Measurements from ENCODE around the gene CHRM5.
"Not testable (repeated sequence)": the region's sequence is repeated elsewhere in the genome, so short reads cannot be mapped to it uniquely, and the experiment has no call there.

Gene CHRM5

DNA sequence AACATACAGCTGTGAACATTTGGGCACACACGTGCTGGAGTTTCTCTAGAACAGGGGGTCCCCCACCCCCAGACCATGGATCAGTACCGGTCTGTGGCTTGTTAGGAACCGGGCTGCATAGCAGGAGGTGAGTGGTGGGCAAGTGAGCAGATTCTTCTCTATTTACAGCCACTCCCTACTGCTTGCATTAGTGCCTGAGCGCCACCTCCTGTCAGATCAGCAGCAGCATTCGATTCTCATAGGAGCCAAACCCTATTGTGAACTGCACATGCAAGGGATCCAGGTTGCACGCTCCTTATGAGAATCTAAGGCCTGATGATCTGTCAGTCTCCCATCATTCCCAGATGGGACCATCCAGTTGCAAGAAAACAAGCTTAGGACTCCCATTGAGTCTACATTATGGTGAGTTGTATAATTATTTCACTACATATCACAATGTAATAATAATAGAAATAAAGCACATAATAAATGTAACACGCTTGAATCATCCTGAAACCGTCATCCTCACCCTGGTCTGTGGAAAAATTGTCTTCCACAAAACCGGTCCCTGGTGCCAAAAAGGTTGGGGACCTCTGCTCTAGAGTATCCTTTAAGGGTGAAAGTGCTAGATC lies 25.8 kb downstream of the CHRM5 start:
- peak; percentile 28 for DNase-seq

- not testable (repeated sequence) for DNase-seq
Observed at GRCh38 chr15:33995666-33996065, 27.4 kb downstream of the CHRM5 start.

DNA sequence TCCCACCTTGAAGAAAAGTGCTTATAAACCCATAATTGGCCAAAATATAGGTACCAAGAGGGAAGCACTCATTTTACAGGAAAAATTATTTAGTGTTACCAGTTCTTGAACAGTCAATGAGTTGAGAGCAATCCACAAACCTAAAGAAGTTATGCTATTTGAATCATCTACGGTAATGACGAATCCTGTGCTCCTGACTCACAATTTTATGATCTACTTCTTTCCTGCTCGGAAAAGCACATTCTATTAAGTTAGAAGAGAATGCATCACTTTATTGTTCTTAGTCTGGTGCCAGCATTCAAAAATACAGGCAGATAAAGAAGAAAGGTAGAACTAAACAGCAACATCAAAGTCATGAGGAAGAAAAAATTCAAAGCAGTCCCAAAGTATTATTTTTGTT lies 33.2 kb downstream of the CHRM5 start:
- DNase-seq = peak; percentile 24

GRCh38 chr15:34006381-34006780 lies 38.1 kb downstream of the CHRM5 start:
- no peak for DNase-seq

- DNase-seq = no peak
Observed at GRCh38 chr15:34009656-34010055, 41.4 kb downstream of the CHRM5 start.

DNA sequence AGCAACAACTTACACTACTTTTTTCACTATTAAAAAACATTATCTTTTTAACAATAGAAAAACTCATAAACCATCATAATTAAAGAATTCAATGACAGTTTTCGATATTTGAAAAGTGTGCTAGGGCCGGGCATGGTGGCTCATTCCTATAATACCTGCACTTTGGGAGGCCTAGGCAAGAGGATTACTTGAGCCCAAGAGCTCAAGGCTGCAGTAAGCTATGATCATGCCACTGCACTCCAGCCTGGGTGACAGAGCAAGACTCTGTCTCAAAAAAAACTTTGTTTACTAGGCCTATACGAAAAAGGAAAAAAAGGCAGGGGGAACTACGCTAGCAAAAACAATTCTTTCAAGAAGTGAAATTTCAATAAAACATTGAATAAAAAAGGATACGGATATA lies 42.6 kb downstream of the CHRM5 start:
- no peak for DNase-seq

DNA sequence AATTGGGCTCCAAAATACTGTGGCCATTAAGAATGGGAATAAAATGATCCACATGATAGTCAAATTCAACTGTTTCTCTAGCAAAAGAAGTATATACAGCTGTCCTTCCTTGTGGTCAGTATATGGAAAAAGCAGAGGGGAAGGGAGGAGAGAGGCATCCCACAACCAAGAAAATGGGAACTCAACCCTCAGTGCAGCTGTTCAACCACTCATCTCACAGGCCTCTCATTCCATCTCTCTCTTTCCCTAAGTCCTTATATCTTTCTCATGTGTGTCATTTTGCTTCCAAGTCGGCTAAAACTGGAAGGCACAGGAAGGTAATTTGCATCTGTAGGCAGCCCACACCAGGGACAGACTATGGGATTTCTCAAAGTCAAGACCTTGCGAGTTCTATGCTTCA lies 43.2 kb downstream of the CHRM5 start:
- DNase-seq = peak; percentile 12

DNA sequence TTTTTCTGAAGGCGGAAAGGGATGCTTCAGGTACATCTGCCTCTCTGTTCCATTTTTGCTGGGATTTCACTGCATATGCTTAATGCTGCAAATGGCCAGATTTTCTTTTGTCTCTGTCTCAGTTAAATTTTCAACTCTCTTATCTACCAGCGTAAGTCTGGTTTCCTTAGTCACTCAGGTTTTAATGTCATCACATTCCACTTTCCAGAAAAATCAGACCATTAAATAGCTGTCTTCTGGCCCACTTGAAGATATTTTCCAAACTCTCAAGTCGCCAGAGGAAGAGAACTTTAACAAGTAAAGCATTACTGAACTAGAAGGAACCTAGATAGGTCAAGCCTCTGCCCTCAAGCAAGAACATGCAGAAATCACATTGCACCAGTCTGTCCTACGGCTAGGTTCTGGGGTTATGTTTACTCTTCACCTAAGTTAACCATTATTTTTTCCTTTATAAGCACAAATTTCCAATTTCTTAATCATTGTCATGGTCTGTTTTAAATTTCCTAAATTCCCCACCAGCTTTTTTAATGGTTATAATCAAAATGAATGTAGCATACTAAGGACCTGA lies 44.2 kb downstream of the CHRM5 start:
- no peak for DNase-seq

- no peak for DNase-seq
Observed at GRCh38 chr15:34013746-34014145, 45.4 kb downstream of the CHRM5 start.

DNA sequence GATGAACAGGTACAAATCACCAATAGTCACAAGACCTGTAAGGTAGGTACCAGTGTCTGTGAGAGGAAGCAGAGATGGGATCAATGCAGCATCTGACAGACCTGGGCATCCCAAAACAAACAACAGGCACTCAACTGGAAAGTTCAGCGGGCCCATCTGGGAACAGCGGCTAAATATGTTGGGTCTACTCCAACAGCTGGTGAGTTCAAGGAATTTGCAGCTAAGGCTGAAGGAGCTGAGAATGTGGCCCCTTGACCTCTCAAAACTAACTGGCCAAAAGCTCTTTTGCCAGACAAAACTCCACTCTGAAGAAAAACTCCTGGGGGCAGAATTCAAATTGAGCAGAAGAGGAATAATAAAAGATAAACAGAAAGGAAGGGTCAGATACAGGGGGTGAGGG lies 46.3 kb downstream of the CHRM5 start:
- peak; percentile 8 for DNase-seq

- no peak for DNase-seq
Observed at GRCh38 chr15:34018021-34018645, 49.8 kb downstream of the CHRM5 start.

DNA sequence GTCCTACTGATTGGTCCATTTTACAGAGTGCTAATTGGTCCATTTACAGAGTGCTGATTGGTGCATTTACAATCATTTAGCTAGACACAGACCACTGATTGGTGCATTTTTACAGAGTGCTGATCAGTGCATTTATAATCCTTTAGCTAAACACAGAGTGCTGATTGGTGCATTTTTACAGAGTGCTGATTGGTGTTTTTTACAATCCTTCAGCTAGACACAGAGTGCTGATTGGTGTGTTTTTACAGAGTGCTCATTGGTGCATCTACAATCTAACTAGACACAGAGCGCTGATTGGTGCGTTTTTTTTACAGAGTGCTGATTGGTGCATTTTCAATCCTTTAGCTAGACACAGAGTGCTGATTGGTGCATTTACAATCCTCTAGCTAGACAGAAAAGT lies 50.4 kb downstream of the CHRM5 start:
- DNase-seq = not testable (repeated sequence)

GRCh38 chr15:34019369-34019990 lies 51.2 kb downstream of the CHRM5 start:
- DNase-seq = no peak

- peak; percentile 17 for DNase-seq
Observed at GRCh38 chr15:34023907-34024306, 55.6 kb downstream of the CHRM5 start.

DNA sequence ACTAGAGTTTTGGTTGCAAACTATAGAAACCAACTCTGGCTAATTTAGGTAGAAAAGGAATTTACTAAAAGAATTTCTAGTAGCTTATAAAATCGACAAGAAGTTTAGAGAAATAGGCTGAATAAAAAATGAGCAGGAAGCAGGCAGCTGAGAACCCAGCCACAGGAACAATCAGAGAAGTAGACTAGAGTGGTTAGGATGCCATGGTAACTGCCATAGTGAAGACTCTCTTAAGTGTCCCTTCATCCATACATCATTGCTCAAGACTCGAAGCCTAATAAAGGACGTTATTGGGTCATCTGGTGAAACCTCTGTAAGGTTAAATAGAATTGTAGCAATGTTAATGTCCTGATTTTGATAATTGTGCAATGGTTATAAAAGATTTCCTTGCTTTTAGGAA lies 57.0 kb downstream of the CHRM5 start:
- DNase-seq = no peak

- no peak for DNase-seq
Observed at GRCh38 chr15:34027606-34028005, 59.3 kb downstream of the CHRM5 start.

DNA sequence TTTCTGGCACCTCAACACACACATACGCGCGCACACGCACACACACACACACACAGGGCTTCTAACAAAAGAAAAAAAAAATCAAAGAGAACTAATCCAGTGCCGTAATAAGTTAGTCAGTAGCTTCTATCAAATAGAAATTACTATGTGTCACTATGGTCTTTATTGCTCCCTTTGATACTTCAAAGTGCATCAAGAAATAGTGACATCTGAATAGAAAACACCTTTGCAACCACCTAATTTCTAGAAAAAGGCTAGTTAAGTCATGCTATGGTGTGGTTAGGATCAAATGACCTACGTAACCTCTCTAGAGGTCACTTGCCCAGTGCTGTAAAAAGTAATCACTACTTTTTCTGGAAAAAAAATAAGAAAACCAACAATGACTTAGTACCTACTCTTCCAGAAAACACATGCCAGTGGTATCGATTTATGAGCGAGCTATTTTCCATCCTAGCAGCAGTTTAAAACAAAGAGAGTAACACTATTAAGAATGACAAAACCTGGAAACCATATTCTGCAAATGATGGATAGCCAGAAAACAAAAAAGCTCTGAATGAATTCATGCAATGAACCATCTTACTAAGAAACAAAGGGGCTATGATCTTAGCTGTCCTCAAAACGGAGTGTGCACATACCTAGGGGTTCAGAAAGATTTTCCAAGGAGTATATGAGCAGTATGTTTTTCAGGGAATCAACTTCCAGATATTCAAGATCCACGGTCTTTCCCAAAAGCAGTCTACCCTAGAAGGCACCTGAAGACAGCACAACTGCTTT lies 63.9 kb downstream of the CHRM5 start:
- DNase-seq = no peak

DNA sequence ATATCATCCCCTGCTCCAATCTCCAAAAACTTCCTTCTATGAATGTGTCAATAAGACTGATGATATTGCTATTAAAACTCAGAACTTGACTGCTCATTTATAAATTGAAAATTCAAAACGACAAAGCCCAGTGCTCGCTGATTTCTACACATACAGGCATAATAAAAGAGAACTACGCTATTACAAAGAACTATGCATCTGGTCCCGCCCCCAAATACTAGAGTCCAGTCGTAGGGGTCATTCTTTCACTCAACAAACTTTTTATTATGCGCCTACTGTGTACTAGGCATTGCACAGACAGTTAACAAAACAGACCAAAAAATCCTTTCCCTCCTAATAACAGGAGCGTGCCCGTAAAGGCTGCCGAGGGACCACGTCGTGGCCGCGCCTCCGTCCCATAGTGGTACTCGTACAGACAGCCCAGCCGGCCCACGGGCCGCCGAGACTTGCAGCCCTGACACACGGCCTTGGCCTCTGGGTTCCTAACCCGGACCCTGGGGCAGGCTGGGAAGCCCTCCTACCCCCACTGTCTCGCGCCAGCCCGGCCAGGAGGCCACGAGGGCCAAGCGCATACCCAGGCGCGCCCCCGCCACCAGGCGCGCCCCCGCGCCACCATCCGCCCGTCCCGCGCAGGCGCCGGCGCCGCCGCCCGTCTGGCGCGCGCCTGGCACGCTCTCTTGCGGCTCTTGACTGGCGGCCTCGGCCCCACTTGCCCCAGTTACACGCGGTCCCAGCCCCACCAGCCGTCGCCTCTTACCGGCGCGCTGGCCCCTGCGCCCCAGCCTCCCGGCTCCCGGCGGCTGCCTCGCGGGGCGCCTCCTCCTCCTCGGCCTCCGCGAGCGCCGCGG lies 70.0 kb downstream of the CHRM5 start:
- peak; percentile 77 for DNase-seq

- peak; percentile 41 for DNase-seq
Observed at GRCh38 chr15:34038871-34039789, 70.8 kb downstream of the CHRM5 start, which contains the start of gene AVEN. Gene AVEN (minus strand): TSS chr15:34039204. CDS start chr15:34039046, 158 bp downstream.

DNA sequence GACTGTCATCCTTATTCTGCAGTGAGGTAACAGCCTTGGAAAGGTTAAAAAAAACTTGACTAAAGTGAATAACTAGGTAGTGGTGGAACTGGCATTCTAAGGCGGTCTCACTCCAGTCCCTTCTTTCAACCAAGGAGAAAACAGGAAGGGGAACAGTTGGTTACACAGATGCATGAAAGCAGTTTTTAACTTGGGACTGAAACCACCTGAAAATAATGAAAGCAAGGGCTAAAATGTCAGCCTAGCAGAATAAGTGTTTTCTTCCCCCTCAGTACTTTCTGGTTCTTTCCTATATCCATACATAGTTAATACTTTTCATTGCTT lies 71.5 kb downstream of the CHRM5 start:
- DNase-seq = no peak

GRCh38 chr15:34043391-34043790 lies 75.1 kb downstream of the CHRM5 start:
- DNase-seq = no peak
